Breast epithelium (tissue), 3 donors: ENCODE measurements around the gene NKIRAS1.

Experiments used
- CTCF ChIP-seq, 3 donors: fragments of 450-650 bp; IDR thresholded peaks; one replicate each; pipeline ENCODE4 v1.5.1; 2016 to 2017; ENCODE audit warnings: antibody characterized with exemption in 3 of 3, mild to moderate bottlenecking in 3 of 3, moderate library complexity in 3 of 3
- POLR2A ChIP-seq: fragments of 450-650 bp; IDR thresholded peaks from one replicate; pipeline ENCODE4 v1.6.1; 2016; ENCODE audit warnings: antibody characterized with exemption, mild to moderate bottlenecking, moderate library complexity

- TF ChIP-seq POLR2A (no peak), CTCF (IDR thresholded peaks at IDR 0.05) (no peak)
Measured at GRCh38 chr3:23926246-23926645, 9.5 kb upstream of the NKIRAS1 start.
